ENCODE results near the gene TNFRSF14. TPM values are rescaled to one million over a fixed set of nuclear protein-coding genes. Genes with fewer than 3 reads are reported as not detected.

Gene TNFRSF14
- total RNA-seq, 2 donors from 2014 or later, result 141 to 175 TPM

GRCh38 chr1:2535455-2535854 is 20.7 kb upstream of the TNFRSF14 start:
- Mint-ChIP-seq H3K4me3 (no peak overlapping the region), H3K36me3 (ENCODE audit: insufficient read depth in 2 of 2) (no peaks in the 10 kb centered on the region), H3K9me3 (no peaks in the 10 kb centered on the region), H3K4me1 (ENCODE audit: low read depth) (no peaks in the 10 kb centered on the region), H3K27me3 (ENCODE audit: low read depth) (no peaks in the 10 kb centered on the region), H3K27ac (no peak overlapping the region)
- ATAC-seq (replicated peaks in 1 of 2), result no peak
- no peak for DNase-seq

- no peak overlapping the region for H3K4me3 Mint-ChIP-seq
- H3K36me3 Mint-ChIP-seq (ENCODE audit: insufficient read depth in 2 of 2), result no peaks in the 10 kb centered on the region
- no peaks in the 10 kb centered on the region for H3K9me3 Mint-ChIP-seq
Observed at GRCh38 chr1:2535981-2536380, 20.2 kb upstream of the TNFRSF14 start.

GRCh38 chr1:2537784-2538115 is 18.4 kb upstream of the TNFRSF14 start:
- ATAC-seq (replicated peaks in 1 of 2), result no peak
- Mint-ChIP-seq H3K36me3 (ENCODE audit: insufficient read depth in 2 of 2) (no peaks in the 10 kb centered on the region), H3K4me1 (ENCODE audit: low read depth) (peaks cover 5% of the 10 kb centered on the region), H3K9me3 (no peaks in the 10 kb centered on the region), H3K27me3 (ENCODE audit: low read depth) (no peaks in the 10 kb centered on the region), H3K4me3 (no peak overlapping the region), H3K27ac (no peak overlapping the region)
- no peak for DNase-seq

More at GRCh38 chr1:2535981-2536380, 20.2 kb upstream of the TNFRSF14 start:
- Mint-ChIP-seq H3K27ac (no peak overlapping the region), H3K27me3 (ENCODE audit: low read depth) (no peaks in the 10 kb centered on the region), H3K4me1 (ENCODE audit: low read depth) (peaks cover 1% of the 10 kb centered on the region)
- DNase-seq (no peak), ATAC-seq (replicated peaks in 1 of 2) (no peak)

GRCh38 chr1:2538376-2538775 is 17.8 kb upstream of the TNFRSF14 start:
- Mint-ChIP-seq H3K4me1 (ENCODE audit: low read depth) (peaks cover 5% of the 10 kb centered on the region), H3K27me3 (ENCODE audit: low read depth) (no peaks in the 10 kb centered on the region), H3K4me3 (no peak overlapping the region), H3K36me3 (ENCODE audit: insufficient read depth in 2 of 2) (no peaks in the 10 kb centered on the region), H3K9me3 (no peaks in the 10 kb centered on the region), H3K27ac (no peak overlapping the region)
- ATAC-seq (replicated peaks in 1 of 2) (no peak), DNase-seq (no peak)

- peaks cover 5% of the 10 kb centered on the region for H3K4me1 Mint-ChIP-seq (ENCODE audit: low read depth)
- no peak overlapping the region for H3K4me3 Mint-ChIP-seq
- no peak overlapping the region for H3K27ac Mint-ChIP-seq
Observed at GRCh38 chr1:2538872-2539271, 17.3 kb upstream of the TNFRSF14 start.

GRCh38 chr1:2539312-2539907 is 16.8 kb upstream of the TNFRSF14 start:
- Mint-ChIP-seq H3K9me3 (no peaks in the 10 kb centered on the region), H3K27ac (no peak overlapping the region), H3K4me1 (ENCODE audit: low read depth) (peaks cover 5% of the 10 kb centered on the region), H3K27me3 (ENCODE audit: low read depth) (no peaks in the 10 kb centered on the region), H3K36me3 (ENCODE audit: insufficient read depth in 2 of 2) (no peaks in the 10 kb centered on the region), H3K4me3 (no peak overlapping the region)
- ATAC-seq (replicated peaks in 1 of 2) (peak; percentile 46 to 53), DNase-seq (peak; percentile 62)

More at GRCh38 chr1:2538872-2539271, 17.3 kb upstream of the TNFRSF14 start:
- Mint-ChIP-seq H3K36me3 (ENCODE audit: insufficient read depth in 2 of 2) (no peaks in the 10 kb centered on the region), H3K27me3 (ENCODE audit: low read depth) (no peaks in the 10 kb centered on the region), H3K9me3 (no peaks in the 10 kb centered on the region)
- DNase-seq (no peak), ATAC-seq (replicated peaks in 1 of 2) (no peak)

- Mint-ChIP-seq H3K27ac (no peak overlapping the region), H3K4me1 (ENCODE audit: low read depth) (peaks cover 5% of the 10 kb centered on the region), H3K36me3 (ENCODE audit: insufficient read depth in 2 of 2) (no peaks in the 10 kb centered on the region), H3K27me3 (ENCODE audit: low read depth) (no peaks in the 10 kb centered on the region), H3K9me3 (no peaks in the 10 kb centered on the region), H3K4me3 (no peak overlapping the region)
- ATAC-seq (replicated peaks in 1 of 2), result no peak
- no peak for DNase-seq
Observed at GRCh38 chr1:2540816-2541492, 15.2 kb upstream of the TNFRSF14 start.

GRCh38 chr1:2541619-2542245 is 14.4 kb upstream of the TNFRSF14 start:
- H3K4me1 Mint-ChIP-seq (ENCODE audit: low read depth), result peaks cover 5% of the 10 kb centered on the region
- no peak overlapping the region for H3K4me3 Mint-ChIP-seq
- no peak overlapping the region for H3K27ac Mint-ChIP-seq
- H3K9me3 Mint-ChIP-seq, result no peaks in the 10 kb centered on the region
- DNase-seq (no peak), ATAC-seq (replicated peaks in 1 of 2) (no peak)
- no peaks in the 10 kb centered on the region for H3K27me3 Mint-ChIP-seq (ENCODE audit: low read depth)
- H3K36me3 Mint-ChIP-seq (ENCODE audit: insufficient read depth in 2 of 2), result no peaks in the 10 kb centered on the region

GRCh38 chr1:2542246-2542915 is 13.8 kb upstream of the TNFRSF14 start:
- no peak overlapping the region for H3K4me3 Mint-ChIP-seq
- no peak for DNase-seq
- H3K27ac Mint-ChIP-seq, result no peak overlapping the region
- H3K4me1 Mint-ChIP-seq (ENCODE audit: low read depth), result peaks cover 5% of the 10 kb centered on the region
- H3K36me3 Mint-ChIP-seq (ENCODE audit: insufficient read depth in 2 of 2), result no peaks in the 10 kb centered on the region
- no peak for ATAC-seq (replicated peaks in 1 of 2)
- no peaks in the 10 kb centered on the region for H3K27me3 Mint-ChIP-seq (ENCODE audit: low read depth)
- no peaks in the 10 kb centered on the region for H3K9me3 Mint-ChIP-seq

GRCh38 chr1:2543543-2544092 is 12.6 kb upstream of the TNFRSF14 start:
- Mint-ChIP-seq H3K27ac (no peak overlapping the region), H3K36me3 (ENCODE audit: insufficient read depth in 2 of 2) (no peaks in the 10 kb centered on the region), H3K9me3 (no peaks in the 10 kb centered on the region), H3K4me3 (no peak overlapping the region), H3K27me3 (ENCODE audit: low read depth) (no peaks in the 10 kb centered on the region), H3K4me1 (ENCODE audit: low read depth) (peaks cover 9% of the 10 kb centered on the region)
- DNase-seq, result peak; percentile 46 to 54
- no peak for ATAC-seq (replicated peaks in 1 of 2)

- ATAC-seq (replicated peaks in 1 of 2), result no peak
- Mint-ChIP-seq H3K4me3 (no peak overlapping the region), H3K4me1 (ENCODE audit: low read depth) (peaks cover 15% of the 10 kb centered on the region), H3K27ac (no peak overlapping the region), H3K27me3 (ENCODE audit: low read depth) (no peaks in the 10 kb centered on the region), H3K9me3 (no peaks in the 10 kb centered on the region), H3K36me3 (ENCODE audit: insufficient read depth in 2 of 2) (no peaks in the 10 kb centered on the region)
- DNase-seq, result no peak
Observed at GRCh38 chr1:2544093-2544874, 11.9 kb upstream of the TNFRSF14 start.

- no peak for ATAC-seq (replicated peaks in 1 of 2)
Observed at GRCh38 chr1:2544875-2545640, 11.1 kb upstream of the TNFRSF14 start.

More at GRCh38 chr1:2544875-2545640, 11.1 kb upstream of the TNFRSF14 start:
- H3K27ac Mint-ChIP-seq, result no peak overlapping the region
- no peaks in the 10 kb centered on the region for H3K9me3 Mint-ChIP-seq
- no peaks in the 10 kb centered on the region for H3K27me3 Mint-ChIP-seq (ENCODE audit: low read depth)
- H3K36me3 Mint-ChIP-seq (ENCODE audit: insufficient read depth in 2 of 2), result peaks cover 0 to 2% of the 10 kb centered on the region in 2 donors
- peaks cover 23% of the 10 kb centered on the region for H3K4me1 Mint-ChIP-seq (ENCODE audit: low read depth)
- H3K4me3 Mint-ChIP-seq, result peak overlapping the region in 1 of 2 donors; percentile 24
- DNase-seq, result no peak
